Testis (tissue), 2 donors: ENCODE results near the gene GPR62.

ENCODE experiments used
- POLR2A ChIP-seq: fragments of 450-650 bp; IDR thresholded peaks from one replicate; pipeline ENCODE4 v1.6.1; 2017; ENCODE audit warnings: antibody characterized with exemption, mild to moderate bottlenecking, moderate library complexity
- TF ChIP-seq, protein P1 (sequence below), 3 experiments: fragments of 450-650 bp in 2 of 3; fragments of 200-600 bp in 1 of 3; sonication (generic) in 1 of 3; IDR thresholded peaks; one replicate each; pipeline ENCODE4 v1.5.1; 2016 to 2019; ENCODE audit warnings: antibody characterized with exemption in 3 of 3, mild to moderate bottlenecking in 2 of 3, moderate library complexity in 1 of 3

DNA sequence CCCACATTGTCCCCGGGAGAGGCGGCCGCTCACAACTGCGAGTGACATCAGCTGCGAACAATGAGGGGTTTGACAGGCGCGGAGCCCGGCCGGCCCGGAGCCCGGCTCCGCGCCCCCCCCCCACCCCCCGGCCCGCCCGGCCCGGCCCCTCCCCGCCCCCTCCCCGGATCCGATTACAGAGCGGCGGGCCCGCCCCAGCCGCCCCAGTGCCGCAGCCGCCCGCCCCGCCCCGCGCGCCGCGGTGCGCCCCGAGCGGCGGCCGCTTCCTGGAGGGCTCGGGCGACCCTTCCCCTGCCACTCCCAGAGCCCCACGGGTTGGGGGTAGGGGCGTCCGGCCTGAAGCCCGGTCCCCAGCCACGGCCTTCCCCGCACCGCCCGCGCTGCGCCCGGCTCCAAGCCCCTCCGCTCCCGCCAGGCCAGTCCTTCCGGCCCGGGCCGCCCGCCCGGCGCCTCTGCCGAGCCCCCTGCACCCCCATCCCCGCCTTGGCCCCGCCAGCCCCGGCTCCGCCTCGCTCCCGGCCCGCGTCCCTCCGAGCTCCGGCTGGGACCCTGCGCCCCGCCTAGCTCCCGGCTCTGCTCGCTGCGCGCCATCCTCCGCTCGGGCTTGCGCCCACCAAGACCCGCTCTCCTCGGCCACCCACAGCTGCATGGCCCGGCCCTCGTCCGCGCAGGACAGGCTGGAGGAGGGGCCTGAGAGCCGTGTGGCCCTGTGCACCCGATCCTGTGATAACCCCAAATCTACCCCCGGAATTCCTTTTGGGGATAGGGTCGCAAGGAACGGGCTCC, 12.4 kb downstream of the GPR62 start, which contains the start of gene PCBP4:
- TF ChIP-seq, protein P1, sequence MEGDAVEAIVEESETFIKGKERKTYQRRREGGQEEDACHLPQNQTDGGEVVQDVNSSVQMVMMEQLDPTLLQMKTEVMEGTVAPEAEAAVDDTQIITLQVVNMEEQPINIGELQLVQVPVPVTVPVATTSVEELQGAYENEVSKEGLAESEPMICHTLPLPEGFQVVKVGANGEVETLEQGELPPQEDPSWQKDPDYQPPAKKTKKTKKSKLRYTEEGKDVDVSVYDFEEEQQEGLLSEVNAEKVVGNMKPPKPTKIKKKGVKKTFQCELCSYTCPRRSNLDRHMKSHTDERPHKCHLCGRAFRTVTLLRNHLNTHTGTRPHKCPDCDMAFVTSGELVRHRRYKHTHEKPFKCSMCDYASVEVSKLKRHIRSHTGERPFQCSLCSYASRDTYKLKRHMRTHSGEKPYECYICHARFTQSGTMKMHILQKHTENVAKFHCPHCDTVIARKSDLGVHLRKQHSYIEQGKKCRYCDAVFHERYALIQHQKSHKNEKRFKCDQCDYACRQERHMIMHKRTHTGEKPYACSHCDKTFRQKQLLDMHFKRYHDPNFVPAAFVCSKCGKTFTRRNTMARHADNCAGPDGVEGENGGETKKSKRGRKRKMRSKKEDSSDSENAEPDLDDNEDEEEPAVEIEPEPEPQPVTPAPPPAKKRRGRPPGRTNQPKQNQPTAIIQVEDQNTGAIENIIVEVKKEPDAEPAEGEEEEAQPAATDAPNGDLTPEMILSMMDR (IDR thresholded peaks at IDR 0.05): no peak
- TF ChIP-seq POLR2A: no peak
